HUES64 (cell line): ENCODE measurements around the gene TLNRD1.
A peak's percentile ranks its signal among the peaks of the same experiment; 100 is the strongest.

Source experiments
- H3K27ac ChIP-seq: 2 replicates; pipeline ENCODE4 v1.7.0; 2013; ENCODE audit warnings: low read depth, low read length, inconsistent platforms
- H3K27me3 ChIP-seq: 2 replicates; pipeline ENCODE4 v1.6.1; 2013; ENCODE audit warnings: mild to moderate bottlenecking, low read length; ENCODE audit not compliant: insufficient read depth
- H3K36me3 ChIP-seq: 2 replicates; pipeline ENCODE4 v1.6.1; 2013; ENCODE audit warnings: mild to moderate bottlenecking, low read length; ENCODE audit not compliant: insufficient read depth
- H3K4me1 ChIP-seq: 2 replicates; pipeline ENCODE4 v1.6.1; 2013; ENCODE audit warnings: mild to moderate bottlenecking, low read length, moderate library complexity; ENCODE audit not compliant: insufficient read depth
- H3K4me3 ChIP-seq: 2 replicates; pipeline ENCODE4 v1.5.1; 2013; ENCODE audit warnings: mild to moderate bottlenecking, low read length, moderate library complexity
- H3K9ac ChIP-seq: 2 replicates; pipeline ENCODE4 v1.6.1; 2013; ENCODE audit warnings: mild to moderate bottlenecking, low read depth, low read length
- H3K9me3 ChIP-seq: 2 replicates; pipeline ENCODE4 v1.6.1; 2013; ENCODE audit warnings: low read depth, low read length; ENCODE audit not compliant: insufficient read depth
- WGBS: fragments of 150-250, 120-280 bp; methylation state at CpG from one replicate; pipeline ENCODE4 v1.1.7; 2013; ENCODE audit warnings: missing lambda C conversion rate; 5-methylcytosine and 5-hydroxymethylcytosine counted together

TLNRD1 gene

GRCh38 chr15:80966431-80967197 is 34.1 kb upstream of the TLNRD1 start:
- Histone ChIP-seq H3K9me3 (no peaks in the 10 kb centered on the region), H3K9ac (no peak overlapping the region), H3K4me1 (peaks cover 27% of the 10 kb centered on the region), H3K36me3 (peaks cover 9% of the 10 kb centered on the region; the same call in 1 of the 2 replicates), H3K27me3 (no peaks in the 10 kb centered on the region), H3K27ac (peak overlapping the region; percentile 27; the same call in 1 of the 2 replicates), H3K4me3 (no peak overlapping the region)
- WGBS = 91% methylated on average over 7 of the region's 8 CpGs

- H3K9ac ChIP-seq = peak overlapping the region; percentile 45; the same call in 1 of the 2 replicates
- peak overlapping the region; percentile 80 for H3K27ac ChIP-seq
- no peak overlapping the region for H3K4me3 ChIP-seq
- H3K27me3 ChIP-seq = no peaks in the 10 kb centered on the region
- peaks cover 27% of the 10 kb centered on the region for H3K4me1 ChIP-seq
- H3K36me3 ChIP-seq = peaks cover 9% of the 10 kb centered on the region; the same call in 1 of the 2 replicates
- no peaks in the 10 kb centered on the region for H3K9me3 ChIP-seq
- 53% methylated on average over 3 of the region's 3 CpGs for WGBS
Measured at GRCh38 chr15:80967451-80967850, 33.3 kb upstream of the TLNRD1 start.

GRCh38 chr15:80967991-80968510 is 32.7 kb upstream of the TLNRD1 start:
- H3K9me3 ChIP-seq = no peaks in the 10 kb centered on the region
- peak overlapping the region; percentile 80 for H3K27ac ChIP-seq
- 95% methylated on average over 4 of the region's 4 CpGs for WGBS
- H3K4me3 ChIP-seq = no peak overlapping the region
- peaks cover 27% of the 10 kb centered on the region for H3K4me1 ChIP-seq
- peaks cover 9% of the 10 kb centered on the region; the same call in 1 of the 2 replicates for H3K36me3 ChIP-seq
- H3K27me3 ChIP-seq = no peaks in the 10 kb centered on the region
- H3K9ac ChIP-seq = peak overlapping the region; percentile 39; the same call in 1 of the 2 replicates

GRCh38 chr15:80969316-80969715 is 31.4 kb upstream of the TLNRD1 start:
- WGBS = 94% methylated on average over 7 of the region's 7 CpGs
- peaks cover 9% of the 10 kb centered on the region; the same call in 1 of the 2 replicates for H3K36me3 ChIP-seq

GRCh38 chr15:80970018-80970657 is 30.6 kb upstream of the TLNRD1 start:
- 73% methylated on average over 10 of the region's 12 CpGs for WGBS

More at GRCh38 chr15:80969316-80969715, 31.4 kb upstream of the TLNRD1 start:
- no peak overlapping the region for H3K4me3 ChIP-seq
- H3K9ac ChIP-seq = no peak overlapping the region
- no peak overlapping the region for H3K27ac ChIP-seq
- no peaks in the 10 kb centered on the region for H3K27me3 ChIP-seq
- peaks cover 27% of the 10 kb centered on the region for H3K4me1 ChIP-seq
- H3K9me3 ChIP-seq = no peaks in the 10 kb centered on the region

DNA sequence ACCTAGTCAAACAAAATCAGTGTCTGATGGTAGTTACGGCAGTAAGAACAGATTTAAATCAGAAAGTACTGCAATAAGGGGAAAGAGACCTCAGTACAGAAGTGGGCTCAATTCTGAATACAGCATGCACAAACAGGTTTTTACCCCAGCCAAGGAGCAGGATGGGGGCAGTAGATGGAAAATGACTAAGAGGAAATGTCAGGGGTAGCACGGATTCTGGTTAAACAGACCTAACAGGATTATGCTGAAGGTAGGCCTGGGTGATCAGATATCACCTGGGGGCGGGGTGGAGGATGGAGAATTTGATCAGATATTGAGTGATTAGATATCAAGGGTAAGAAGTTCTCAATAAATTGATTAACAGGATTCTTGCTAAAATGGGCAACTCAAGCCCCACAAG is 30.1 kb upstream of the TLNRD1 start:
- no peak overlapping the region; the same call in 1 of the 2 replicates for H3K27ac ChIP-seq
- no peak overlapping the region for H3K4me3 ChIP-seq
- peaks cover 9% of the 10 kb centered on the region; the same call in 1 of the 2 replicates for H3K36me3 ChIP-seq
- WGBS = 81% methylated on average over 3 of the region's 3 CpGs
- H3K9me3 ChIP-seq = no peaks in the 10 kb centered on the region
- peaks cover 27% of the 10 kb centered on the region for H3K4me1 ChIP-seq
- H3K9ac ChIP-seq = no peak overlapping the region
- H3K27me3 ChIP-seq = no peaks in the 10 kb centered on the region

More at GRCh38 chr15:80970018-80970657, 30.6 kb upstream of the TLNRD1 start:
- Histone ChIP-seq H3K4me3 (no peak overlapping the region), H3K27ac (no peak overlapping the region), H3K4me1 (peaks cover 27% of the 10 kb centered on the region), H3K36me3 (peaks cover 9% of the 10 kb centered on the region; the same call in 1 of the 2 replicates), H3K9ac (no peak overlapping the region), H3K27me3 (no peaks in the 10 kb centered on the region), H3K9me3 (no peaks in the 10 kb centered on the region)

GRCh38 chr15:80971143-80971542 is 29.6 kb upstream of the TLNRD1 start:
- no peak overlapping the region for H3K4me3 ChIP-seq
- H3K27me3 ChIP-seq = no peaks in the 10 kb centered on the region
- H3K9me3 ChIP-seq = no peaks in the 10 kb centered on the region
- 42% methylated on average over 2 of the region's 2 CpGs for WGBS
- peaks cover 27% of the 10 kb centered on the region for H3K4me1 ChIP-seq
- peaks cover 9% of the 10 kb centered on the region; the same call in 1 of the 2 replicates for H3K36me3 ChIP-seq
- H3K9ac ChIP-seq = no peak overlapping the region
- no peak overlapping the region; the same call in 1 of the 2 replicates for H3K27ac ChIP-seq

GRCh38 chr15:80972276-80972675 is 28.4 kb upstream of the TLNRD1 start:
- Histone ChIP-seq H3K27ac (no peak overlapping the region), H3K9me3 (no peaks in the 10 kb centered on the region), H3K27me3 (no peaks in the 10 kb centered on the region), H3K4me3 (no peak overlapping the region), H3K9ac (no peak overlapping the region), H3K4me1 (peaks cover 22% of the 10 kb centered on the region), H3K36me3 (peaks cover 16% of the 10 kb centered on the region)
- whole genome bisulfite sequencing = 93% methylated on average over 3 of the region's 3 CpGs

DNA sequence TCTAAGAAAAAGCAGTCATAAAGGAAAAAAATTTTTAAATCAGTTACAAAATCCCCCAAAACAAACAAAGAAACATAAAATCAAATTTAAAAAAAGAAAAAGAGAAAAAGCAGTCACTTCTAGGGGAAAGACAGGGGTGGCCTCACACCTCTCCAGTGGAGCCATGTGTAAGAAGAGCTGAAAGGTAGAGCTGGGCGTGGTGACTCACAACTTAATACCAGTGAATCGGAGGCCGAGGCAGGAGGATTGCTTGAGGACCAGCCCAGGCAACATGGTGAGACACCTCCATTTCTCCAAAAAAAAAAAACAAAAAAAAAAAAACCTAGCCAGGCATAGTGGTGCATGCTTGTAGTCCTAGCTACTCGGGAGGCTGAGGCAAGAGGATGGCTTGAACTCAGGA is 25.8 kb upstream of the TLNRD1 start:
- Histone ChIP-seq H3K4me3 (no peak overlapping the region), H3K4me1 (peaks cover 22% of the 10 kb centered on the region; the same call in 1 of the 2 replicates), H3K9me3 (no peaks in the 10 kb centered on the region), H3K9ac (no peak overlapping the region), H3K36me3 (peaks cover 30% of the 10 kb centered on the region), H3K27me3 (no peaks in the 10 kb centered on the region), H3K27ac (no peak overlapping the region)
- WGBS = 89% methylated on average over 4 of the region's 4 CpGs

GRCh38 chr15:80976851-80977250 is 23.9 kb upstream of the TLNRD1 start:
- 0 out of 2 replicates have a peak, but pooled peaks cover 13% of the 10 kb centered on the region for H3K4me1 ChIP-seq
- H3K4me3 ChIP-seq = no peak overlapping the region
- whole genome bisulfite sequencing = 93% methylated on average over 4 of the region's 4 CpGs
- no peaks in the 10 kb centered on the region for H3K27me3 ChIP-seq
- no peak overlapping the region for H3K9ac ChIP-seq
- H3K9me3 ChIP-seq = no peaks in the 10 kb centered on the region
- peaks cover 39% of the 10 kb centered on the region for H3K36me3 ChIP-seq
- no peak overlapping the region for H3K27ac ChIP-seq

DNA sequence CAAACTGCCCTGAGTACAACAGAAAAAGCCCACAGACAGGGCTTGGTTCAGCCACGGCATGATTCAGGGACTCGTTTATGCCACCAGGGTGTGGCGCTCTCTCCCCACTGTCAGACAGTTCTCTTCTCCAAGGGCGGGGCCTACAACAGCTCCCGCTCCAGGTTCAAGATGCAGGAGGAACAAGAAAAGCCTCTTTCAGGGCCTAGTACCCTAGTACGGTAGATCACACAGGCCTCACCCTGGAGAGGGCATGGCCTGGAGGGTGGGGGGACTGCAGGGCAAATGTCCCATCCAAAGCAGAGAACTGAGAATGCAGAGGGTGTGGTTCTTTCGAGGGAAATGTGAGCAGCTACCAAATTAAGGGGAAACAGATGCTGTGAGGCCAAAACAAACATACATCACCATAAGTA is 23.1 kb upstream of the TLNRD1 start:
- no peaks in the 10 kb centered on the region for H3K27me3 ChIP-seq
- 0 out of 2 replicates have a peak, but pooled peaks cover 13% of the 10 kb centered on the region for H3K4me1 ChIP-seq
- 31% methylated on average over 7 of the region's 7 CpGs for WGBS
- H3K36me3 ChIP-seq = peaks cover 46% of the 10 kb centered on the region
- no peak overlapping the region for H3K9ac ChIP-seq
- H3K9me3 ChIP-seq = no peaks in the 10 kb centered on the region
- no peak overlapping the region for H3K27ac ChIP-seq
- no peak overlapping the region for H3K4me3 ChIP-seq
